SK-N-DZ (cell line): ENCODE data around the gene MYBBP1A.

Source experiments
- DNase-seq: peaks from one replicate; pipeline ENCODE4 v3.0.0-alpha.2; 2015; ENCODE audit warnings: low spot score

MYBBP1A gene

DNA sequence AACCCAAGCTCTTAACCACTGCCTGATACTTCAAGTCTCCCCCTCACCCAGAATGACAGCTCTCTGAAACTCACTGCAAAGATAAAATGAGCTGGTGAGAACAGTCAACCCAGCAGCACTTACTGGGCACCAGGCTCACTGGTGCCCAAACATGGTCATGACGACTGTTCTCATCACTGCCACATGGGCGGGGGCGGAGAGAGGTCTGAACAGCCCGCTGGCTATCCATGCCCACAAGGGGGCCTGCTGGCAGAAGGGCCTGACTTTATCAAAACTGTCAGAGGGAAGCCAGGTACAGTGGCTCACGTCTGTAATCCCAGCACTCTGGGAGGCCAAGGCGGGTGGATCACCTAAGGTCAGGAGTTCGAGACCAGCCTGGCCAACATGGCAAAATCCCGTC is 4.0 kb downstream of the MYBBP1A start:
- DNase-seq, result no peak

DNA sequence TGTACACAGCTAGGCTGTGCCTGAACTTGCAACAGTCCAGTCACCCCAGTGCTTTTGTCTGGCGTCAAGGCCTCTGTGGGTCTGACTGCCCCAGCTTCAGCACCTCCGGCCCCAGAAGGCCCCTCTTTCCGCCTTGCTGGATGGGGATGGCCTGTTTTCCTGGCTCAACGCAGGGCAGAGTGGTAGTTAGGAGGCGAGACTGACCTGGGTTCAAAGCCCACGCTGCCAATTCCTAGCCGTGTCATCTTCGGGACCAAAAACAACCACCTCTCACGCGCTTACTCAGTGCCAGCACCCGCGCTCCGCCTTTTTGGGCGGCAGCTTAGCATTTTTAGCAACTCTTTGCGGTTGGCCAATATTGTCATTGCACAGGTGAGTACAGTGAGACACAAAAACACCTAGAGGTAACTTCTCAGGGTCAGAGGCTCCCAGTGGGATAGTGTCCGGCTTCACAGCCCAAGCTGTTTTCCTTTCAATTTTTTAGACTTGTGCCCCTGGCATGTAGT is 4.6 kb downstream of the MYBBP1A start:
- DNase-seq, result no peak

DNA sequence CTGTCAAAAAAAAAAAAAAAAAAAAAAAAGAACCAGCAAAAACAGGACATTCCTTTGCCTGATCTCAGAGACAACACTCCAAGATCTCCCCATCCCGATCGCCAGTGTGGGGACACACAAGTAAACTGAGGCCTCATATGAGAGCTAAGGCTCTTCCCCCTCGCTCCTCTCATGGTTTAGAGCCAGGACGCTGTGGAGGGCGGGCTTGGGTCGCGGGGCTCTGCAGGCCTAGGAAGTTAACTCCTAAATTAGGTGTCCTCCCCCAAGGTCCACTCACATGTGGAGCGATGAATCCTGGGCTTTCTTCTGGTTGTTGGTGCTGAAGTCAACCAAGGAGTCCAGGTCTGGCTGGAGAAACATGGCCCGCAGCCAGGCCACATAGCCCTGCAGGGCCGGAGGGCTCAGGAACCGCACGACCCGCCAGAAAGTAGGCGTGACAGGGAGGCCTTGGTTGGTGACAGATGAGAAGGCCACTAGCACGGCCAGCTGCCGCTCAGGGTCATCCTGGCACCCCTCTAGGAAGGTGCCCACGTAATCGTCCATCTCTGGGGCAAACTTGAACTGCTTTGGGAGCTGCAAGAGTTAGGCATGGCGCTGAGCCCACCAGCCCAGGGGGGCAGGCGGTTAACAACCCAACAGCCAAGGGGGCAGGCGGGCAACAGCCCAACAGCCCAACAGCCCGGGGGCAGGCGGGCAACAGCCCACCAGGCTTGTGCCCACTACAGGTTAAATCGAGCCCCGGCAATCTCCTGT is 5.2 kb downstream of the MYBBP1A start:
- no peak for DNase-seq

DNA sequence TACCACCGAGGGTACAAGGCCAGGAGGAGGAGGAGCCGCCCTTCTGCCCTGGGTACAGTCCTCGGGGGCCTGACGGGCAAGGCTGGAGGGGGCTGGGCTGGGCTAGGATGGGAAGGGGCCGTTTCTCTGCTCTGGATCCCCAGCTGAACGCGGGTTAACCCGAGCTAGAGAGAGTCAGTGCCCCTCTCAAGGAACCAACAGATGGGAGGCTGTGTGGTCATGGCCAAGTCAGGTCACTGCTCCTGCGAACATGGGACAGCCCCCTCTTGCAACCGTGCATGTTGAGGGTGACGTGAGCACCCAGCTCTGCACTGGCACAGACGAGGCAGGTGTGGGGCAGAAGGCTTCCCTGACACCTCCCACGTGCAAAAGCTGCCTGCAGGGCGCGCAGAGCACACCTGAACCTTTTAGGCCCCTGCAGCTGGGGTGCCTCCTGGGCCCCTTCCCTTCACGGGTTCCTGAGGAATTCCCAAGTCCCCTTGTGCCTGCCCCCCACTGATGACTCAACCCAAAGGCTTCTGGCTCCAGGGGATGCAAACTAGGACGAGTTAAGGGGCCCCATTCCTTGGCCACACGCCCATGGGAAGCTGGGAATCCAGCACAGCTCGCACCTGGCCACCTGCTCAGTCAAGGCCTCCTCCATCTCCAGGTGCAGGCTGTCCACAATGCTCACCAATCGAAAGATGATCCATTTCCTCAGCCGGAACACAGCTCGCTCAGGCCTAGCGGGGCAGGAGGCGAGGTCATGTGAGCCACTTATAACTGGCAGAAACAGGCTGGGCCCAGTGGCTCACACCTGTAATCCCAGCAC is 6.3 kb downstream of the MYBBP1A start:
- no peak for DNase-seq

DNA sequence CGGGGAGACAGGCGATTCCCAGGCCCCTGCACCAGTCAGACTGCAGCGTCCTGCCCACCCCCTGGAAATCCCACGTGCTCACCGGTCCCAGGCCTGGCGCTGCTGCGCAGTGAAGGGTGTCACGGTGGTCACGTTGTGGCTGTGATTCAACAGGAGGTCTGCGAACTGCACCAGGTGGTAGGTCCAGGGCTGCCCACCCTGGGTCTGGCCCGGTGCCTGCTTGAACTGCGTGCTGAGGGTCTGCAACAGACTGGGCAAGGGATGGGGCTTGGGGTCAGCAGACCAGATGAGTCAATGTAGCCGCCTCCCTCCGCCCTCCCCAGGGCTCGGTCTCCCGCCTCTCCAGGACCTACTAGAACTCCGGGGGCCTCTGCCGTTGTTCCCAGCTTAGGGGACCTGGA is 7.1 kb downstream of the MYBBP1A start:
- no peak for DNase-seq

DNA sequence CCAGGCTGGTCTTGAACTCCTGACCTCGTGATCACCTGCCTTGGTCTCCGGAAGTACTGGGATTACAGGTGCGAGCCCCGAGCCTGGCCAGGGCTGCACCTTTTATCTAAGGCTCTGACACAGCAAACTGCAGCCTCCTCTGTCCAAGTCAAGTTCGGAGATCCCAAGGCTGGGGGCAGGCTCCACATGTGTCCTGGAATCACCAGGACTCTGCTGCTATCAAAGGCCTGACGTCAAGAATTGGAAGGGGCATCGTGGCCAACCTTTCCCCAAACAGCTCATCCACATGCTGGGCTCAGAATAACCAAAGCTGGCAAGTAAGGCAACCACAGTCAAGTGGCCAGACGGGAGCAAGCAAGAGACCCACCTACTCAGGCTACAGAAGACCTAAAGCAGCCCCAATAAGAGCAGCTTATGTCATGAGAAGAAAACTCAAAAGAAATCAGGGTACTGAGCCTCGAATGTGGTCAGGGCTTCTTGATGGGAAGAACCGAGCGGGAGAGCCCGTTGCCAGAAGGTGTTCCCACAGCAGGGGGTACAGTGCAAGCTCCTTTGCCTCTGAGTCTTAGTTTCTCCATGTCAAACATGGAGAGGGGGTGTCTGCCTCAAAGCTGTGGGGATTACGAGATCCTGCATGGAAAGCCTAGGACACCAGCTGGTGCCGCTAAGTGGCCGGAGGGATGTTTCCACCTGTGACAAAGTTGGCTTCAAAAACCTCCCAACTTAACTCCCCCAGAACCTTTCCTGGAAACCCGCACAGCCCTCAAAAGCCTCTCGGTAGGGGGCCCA is 7.9 kb downstream of the MYBBP1A start:
- no peak for DNase-seq

DNA sequence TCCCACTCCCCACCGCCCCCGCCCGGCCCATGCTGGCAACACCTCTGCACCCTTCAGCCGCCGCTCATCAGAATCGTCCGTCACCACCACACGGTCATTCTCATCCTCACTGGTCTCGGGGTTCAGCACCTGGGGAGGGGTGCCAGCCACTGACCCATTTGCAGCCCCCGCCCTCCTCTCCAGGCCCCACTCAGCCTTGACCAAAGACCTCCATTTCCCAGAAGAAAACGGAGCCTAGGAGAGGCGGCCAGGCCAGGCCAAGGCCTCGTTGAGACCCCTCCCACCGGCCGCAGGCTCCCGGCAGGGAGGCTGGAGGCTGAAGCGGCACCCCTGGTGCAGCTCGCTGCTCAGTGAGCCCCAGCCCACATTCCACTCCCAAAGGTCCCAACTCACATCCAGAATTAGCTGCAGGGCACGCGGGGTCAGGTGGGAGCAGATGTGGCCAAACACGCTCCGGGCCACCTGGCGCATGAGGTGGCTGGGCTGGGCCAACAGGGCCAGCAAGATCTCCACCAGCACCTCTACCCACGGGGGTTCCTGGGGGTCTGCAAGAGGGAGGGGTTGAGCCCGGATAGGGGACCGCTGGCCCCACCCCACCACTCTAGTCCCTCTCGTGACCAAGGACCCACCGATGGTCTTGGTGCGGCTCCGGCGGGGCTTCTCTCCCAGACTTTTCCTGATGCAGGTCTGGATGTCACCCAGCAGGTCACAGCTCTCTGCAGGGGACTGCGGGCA is 9.8 kb downstream of the MYBBP1A start:
- DNase-seq, result no peak

DNA sequence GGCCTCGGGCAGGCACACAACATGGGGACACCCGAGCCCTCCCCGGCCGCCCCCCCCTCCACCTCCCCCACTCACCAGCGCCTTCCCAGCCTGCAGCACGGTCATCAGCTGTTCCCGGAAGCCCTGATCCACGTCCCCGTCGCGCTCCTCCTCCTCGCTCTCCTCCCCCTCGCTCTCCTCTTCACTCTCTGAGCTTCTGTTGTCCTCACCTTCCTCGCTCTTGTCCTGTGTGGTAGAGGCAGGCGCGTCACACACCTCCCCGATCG is 10.3 kb downstream of the MYBBP1A start:
- DNase-seq, result no peak

DNA sequence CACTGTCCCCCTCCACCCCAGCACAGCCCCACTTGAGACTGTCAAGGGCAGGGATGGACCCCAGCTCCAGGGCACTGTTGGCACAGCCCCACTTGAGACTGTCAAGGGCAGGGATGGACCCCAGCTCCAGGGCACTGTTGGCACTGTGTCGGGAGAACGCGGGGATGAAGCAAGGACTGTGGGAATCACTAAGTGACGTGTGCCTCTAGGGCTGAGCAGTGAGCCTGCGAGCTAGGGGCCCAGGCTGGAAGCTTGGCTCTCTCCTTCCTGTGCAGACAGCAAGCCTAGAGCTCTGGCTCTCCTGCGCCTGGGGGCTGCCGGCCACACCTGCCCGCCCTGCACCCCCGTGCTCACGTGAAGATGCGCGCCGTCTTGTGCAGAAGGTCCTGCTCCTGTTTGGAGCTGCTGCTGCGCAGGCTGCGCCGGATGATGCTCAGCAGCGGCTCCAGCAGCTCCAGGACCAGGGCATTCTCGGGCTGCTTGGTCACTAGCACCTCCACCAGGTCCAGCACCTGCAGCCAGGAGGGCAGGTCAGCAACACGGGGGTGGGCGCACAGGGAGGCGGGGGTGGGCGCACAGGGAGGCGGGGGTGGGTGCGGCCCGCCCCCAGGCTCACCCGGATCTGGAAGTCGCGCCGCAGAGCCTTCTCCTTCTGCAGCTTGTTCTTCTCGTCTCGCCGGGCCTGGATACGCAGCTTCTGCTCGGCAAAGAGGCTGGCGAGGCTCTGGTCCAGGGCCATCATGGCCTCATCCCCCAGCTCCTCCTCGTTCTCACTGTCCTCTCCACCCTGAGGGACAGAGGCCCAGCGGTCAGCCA is 10.8 kb downstream of the MYBBP1A start:
- DNase-seq, result no peak

DNA sequence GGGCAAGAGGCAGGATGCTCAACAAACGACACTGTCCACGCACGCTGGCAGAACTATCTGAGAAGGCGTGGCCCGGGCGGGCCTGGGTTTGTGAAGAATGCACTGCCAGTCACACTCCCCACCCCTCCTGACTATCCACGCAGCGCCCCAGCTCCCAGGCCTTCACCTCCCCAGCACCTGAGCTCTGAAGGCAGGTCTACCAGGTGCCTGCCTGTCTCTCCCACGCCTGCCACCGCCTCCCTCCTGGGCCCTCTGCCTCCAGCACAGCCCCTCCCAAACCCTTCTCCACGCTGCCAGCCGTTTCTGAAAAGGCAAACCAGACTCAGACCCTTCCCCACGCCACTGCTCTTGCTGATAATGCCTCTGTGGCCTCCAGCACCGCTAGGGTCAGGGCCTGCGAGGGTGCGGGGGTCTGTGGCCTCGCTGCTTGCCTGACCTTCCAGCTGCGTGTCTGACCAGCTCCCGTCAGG is 11.6 kb downstream of the MYBBP1A start:
- no peak for DNase-seq

DNA sequence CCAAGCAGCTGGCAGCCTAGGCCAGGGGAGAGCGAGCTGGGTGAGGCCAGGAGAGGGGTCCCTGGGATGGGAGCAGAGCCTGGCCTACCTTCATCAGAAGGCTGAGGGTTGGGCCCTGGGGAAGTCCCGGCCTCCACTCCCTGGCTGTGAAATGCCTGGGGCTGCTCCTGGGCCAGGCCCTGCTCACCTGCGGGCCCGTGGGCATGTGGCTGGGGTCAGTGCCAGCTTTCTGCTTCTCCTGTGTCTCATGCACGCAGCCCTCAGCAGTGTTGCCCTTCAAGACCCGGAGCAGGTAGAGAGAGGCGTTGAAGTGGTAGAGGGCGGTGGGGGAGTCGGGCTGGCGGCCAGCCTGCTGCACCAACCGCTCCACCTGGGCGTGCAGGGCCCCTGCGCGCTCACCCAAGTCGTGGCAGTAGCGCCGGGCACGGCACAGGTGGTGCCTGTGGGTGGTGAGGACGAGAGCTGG is 12.4 kb downstream of the MYBBP1A start:
- DNase-seq, result no peak

DNA sequence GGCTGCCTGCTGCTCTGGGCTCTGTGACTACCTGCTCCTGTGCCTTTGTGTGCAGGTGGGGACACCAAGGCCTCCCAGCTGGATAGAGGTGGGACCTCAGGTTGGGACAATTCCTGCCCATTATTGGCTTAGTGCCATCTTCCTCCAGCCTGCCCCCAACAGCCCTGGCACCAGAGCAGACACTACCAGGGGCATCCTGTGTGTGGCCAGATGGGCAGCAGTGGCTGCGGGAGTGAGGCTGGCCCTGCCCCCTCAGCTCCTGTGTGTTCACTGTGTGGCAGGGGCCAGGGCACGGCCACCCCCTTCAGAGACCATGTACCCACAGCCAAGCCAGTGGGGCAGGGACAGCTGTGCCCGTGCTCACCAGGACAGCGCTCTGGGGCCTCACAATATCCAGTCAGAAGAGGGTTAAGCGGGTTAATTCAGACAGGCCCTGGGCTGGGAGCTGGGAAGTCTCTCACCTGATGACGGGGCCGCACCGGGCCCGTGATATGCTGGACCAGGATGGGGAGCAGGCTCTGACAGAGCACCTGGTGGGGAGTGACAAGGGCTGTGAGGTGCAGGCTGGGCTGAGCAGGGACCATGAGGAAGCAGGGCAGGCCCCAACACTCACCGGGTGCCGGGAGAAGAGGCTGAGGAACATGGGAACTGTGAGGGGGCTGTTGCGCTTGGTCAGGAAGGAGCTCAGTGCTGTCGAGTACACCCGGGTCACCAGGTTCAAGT is 13.0 kb downstream of the MYBBP1A start:
- no peak for DNase-seq

DNA sequence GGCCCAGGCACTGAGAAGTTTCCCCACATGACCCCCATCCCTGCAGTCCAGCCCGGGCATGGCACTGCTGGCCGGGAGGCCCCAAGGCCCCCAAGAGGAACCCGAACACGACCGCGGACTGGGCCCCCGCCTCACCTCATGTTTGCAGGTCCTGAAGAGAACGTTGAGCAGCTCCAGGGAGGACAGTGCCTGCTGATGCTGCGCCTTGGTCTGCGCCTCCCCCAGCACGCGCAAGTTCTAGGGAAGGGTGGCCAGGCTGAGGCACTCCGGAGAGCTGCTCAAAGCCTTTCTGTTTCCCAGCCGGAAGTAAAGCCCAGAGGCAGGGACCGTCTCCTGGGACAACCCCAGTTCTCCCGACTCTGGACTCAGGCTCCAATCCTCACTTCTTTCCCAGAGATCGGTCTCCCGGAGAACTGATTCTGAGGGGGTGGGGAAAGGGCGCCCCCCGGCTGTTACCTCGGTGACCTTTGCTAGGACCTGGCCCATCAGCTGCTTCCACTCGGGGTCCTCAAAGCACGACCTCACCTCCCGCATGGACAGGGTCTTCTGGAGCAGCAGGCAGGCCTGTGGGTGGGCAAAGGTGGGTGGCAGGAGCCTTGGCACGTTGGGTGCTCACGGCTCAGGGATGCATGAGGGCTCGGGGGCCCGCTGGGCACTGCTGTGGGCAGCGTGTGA is 13.7 kb downstream of the MYBBP1A start:
- no peak for DNase-seq

DNA sequence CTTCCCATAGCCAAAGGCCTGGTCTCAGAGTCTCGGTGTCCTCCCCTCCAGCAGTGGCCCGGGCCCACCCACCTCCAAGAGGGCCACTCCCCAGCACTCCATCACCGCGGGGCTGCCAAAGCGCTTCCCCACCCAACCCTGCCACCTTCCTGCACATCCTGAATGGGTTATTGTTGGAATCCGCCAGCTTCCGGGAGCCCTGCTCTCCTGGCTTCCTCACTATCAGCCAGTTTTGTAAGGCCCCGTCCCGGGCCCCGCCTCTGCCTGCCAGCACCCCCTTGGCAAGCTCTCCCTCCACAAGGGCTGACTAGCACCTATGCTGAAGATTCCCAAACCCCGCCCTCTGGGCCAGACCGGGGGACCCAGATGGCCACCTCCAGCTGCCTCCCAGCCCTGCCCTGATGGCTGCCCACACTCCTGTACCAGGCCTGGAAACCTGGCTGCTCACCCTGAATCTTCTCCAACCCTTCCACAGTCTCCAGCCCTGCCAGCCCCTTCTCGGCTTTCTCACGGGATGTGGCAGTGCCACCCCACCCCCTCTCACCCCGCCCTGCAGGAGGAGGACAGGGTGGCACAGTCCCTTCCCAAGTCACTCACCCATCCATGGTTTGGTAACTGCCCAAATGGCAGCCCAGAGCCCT is 14.4 kb downstream of the MYBBP1A start:
- no peak for DNase-seq

DNA sequence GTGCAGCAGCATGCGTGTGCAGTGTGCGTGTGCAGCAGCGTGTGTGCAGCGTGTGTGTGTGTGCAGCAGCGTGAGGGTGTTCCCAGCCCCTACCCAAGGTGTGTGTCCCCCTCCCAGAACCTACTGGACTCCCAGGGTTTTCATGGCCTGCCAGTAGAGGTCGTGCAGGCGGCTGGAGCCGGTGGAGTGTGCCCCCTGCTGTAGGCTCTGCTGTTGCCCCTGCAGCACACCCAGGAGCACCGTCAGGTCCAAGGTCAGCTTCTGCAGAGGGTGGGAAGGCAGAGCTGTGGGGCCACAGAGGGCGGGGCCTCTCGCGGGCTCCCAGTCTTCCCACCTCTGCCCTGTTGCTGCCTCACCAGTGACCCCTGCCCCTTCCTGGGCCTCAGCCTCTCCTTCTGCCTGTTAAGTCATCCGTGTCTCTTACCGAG is 14.9 kb downstream of the MYBBP1A start:
- DNase-seq, result no peak

DNA sequence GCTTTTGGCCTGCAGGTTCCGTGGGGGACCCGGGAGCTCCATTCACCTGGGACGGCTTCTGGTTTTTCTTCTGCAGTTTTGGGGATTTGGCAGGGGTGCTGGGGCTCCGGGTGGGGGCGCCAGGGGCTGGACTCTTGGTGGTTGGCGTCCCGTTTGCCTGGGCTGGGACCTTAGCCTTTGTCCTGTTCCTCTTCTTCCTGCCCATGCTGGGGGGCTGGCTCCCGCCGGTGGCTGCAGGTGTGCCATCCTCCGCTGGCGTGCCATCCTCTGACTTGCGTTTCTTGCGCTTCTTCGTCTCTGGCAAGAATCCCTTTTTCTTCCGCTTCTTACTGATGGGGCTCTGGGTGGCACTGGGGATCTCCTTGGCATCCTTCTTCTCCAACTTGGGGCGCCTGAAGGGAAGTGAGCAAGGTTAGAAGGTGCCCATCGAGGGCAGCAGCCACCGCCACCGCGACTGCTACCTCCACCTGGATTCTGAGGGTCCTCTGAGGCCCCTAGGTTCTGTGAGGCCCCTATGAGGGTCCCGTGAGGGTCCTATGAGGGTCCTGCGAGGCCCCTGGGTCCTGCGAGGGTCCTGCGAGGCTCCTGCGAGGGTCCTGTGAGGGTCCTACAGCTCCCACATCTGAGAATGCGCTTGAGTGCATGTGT is 15.5 kb downstream of the MYBBP1A start:
- DNase-seq, result no peak

DNA sequence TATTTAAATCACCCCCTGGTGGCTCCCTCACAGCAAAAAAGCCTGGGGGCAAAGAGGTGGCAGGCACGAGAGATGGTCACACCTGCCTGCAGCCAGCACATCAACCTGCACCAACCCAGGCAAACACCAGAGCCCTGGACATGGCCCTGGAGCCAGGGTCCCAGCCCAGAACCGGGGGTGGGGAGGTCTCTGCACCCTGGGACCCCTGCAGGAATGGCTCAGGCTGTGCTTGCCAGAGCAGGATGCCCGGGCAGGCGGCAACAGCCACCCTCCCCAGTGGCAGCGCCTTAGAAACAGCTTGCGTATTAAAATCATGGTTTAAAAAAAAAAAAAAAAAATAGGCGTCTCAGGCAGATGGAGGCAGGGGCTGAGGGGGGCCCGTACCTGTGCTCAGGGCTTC is 16.2 kb downstream of the MYBBP1A start:
- DNase-seq, result no peak
